GM23248 (cell line): ENCODE data around the gene SPACDR.

Source experiments
- EZH2 ChIP-seq: fragments of 200-600 bp; sonication (generic); IDR thresholded peaks from 2 replicates; pipeline ENCODE4 v1.6.1; 2018; ENCODE audit warnings: antibody characterized with exemption, mild to moderate bottlenecking; ENCODE audit not compliant: insufficient read depth, poor library complexity, severe bottlenecking
- EZH2phosphoT487 ChIP-seq: fragments of 200-600 bp; sonication (generic); IDR thresholded peaks from 2 replicates; pipeline ENCODE4 v1.6.1; 2018; ENCODE audit warnings: antibody characterized with exemption, moderate library complexity, mild to moderate bottlenecking, low read depth; ENCODE audit not compliant: insufficient read depth

- TF ChIP-seq EZH2phosphoT487 (no peak), EZH2 (no peak)
Measured at GRCh38 chr7:100413889-100414288, 50.2 kb downstream of the SPACDR start.
